ENCODE data around the gene AFAP1.

DNA sequence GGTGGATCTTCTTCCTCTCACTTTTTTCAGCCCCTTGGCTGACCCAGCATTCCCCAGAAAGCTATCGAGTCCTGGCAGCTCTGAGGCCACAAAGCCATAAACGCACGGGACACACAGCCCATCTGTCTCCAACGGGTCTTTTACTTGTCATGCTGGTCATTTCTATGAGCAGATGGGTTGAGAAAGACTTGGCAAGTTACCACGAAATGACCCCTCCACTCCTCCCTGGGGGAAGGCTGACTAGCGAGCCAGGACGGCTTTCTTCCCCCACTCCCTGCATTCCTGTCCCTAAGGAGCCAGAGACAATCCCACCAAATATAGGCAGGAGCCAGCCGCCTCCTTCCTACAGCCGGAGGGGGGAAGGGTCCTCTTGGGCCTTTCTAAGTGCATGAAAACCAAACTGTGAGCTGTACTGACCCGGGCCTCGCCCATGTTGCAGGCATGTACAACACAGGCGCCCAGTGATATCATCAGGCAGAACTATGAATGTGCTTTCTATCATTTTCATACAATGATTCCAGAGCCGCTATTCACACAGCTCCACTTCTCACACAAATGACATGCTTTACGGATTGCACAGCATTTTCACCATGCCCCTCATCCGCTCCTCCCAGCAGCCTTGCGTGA lies 28.6 kb downstream of the AFAP1 start:
- TF ChIP-seq, protein P1, sequence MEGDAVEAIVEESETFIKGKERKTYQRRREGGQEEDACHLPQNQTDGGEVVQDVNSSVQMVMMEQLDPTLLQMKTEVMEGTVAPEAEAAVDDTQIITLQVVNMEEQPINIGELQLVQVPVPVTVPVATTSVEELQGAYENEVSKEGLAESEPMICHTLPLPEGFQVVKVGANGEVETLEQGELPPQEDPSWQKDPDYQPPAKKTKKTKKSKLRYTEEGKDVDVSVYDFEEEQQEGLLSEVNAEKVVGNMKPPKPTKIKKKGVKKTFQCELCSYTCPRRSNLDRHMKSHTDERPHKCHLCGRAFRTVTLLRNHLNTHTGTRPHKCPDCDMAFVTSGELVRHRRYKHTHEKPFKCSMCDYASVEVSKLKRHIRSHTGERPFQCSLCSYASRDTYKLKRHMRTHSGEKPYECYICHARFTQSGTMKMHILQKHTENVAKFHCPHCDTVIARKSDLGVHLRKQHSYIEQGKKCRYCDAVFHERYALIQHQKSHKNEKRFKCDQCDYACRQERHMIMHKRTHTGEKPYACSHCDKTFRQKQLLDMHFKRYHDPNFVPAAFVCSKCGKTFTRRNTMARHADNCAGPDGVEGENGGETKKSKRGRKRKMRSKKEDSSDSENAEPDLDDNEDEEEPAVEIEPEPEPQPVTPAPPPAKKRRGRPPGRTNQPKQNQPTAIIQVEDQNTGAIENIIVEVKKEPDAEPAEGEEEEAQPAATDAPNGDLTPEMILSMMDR (IDR thresholded peaks at IDR 0.05): no peak
- TF ChIP-seq POLR2A (IDR thresholded peaks at IDR 0.05): no peak
